Cardiac septum (tissue), 1 donor: ENCODE data around the gene DAZAP2. TPM values are rescaled to one million over a fixed set of nuclear protein-coding genes. Genes with fewer than 3 reads are reported as not detected.
"Not testable (repeated sequence)": the region's sequence is repeated elsewhere in the genome, so short reads cannot be mapped to it uniquely, and the experiment has no call there.

Experiments used
- DNase-seq: peaks from one replicate; pipeline ENCODE4 v3.0.0-alpha.2; 2020; ENCODE audit warnings: low spot score
- intact Hi-C: fragments of 100-400 bp; cut with DNase I; formaldehyde crosslinking; loops from one replicate; pipeline ENCODE4 v1.14.0; 2022
- total RNA-seq: library from RNA; stranded (reverse); fragmentation: NEBNext Ultra II Directional; extraction: Animal tissue kit (Norgen Biotek cat#: 25700); gene quantifications from one replicate; pipeline ENCODE4 v1.2.1, GENCODE V29; 2021
- donor health status: DM: no; HTN: no; CAD: no.

The DAZAP2 gene
- total RNA-seq, 1 donor from 2014 or later = 169 TPM

- no peak for DNase-seq
- intact Hi-C loops = no loop called here
Measured at GRCh38 chr12:51242876-51243275, 4.2 kb downstream of the DAZAP2 start.

GRCh38 chr12:51244269-51244668, 5.6 kb downstream of the DAZAP2 start:
- no peak for DNase-seq
- intact Hi-C loops = no loop called here

- DNase-seq = no peak
- intact Hi-C loops = no loop called here
Measured at GRCh38 chr12:51245476-51246253, 7.0 kb downstream of the DAZAP2 start.

GRCh38 chr12:51246254-51246853, 7.7 kb downstream of the DAZAP2 start:
- intact Hi-C loops = no loop called here
- DNase-seq = no peak

- no peak for DNase-seq
- intact Hi-C loops = no loop called here
Measured at GRCh38 chr12:51247523-51248206, 9.0 kb downstream of the DAZAP2 start.

- intact Hi-C loops = no loop called here
Measured at GRCh38 chr12:51253276-51253675, 14.7 kb downstream of the DAZAP2 start.

GRCh38 chr12:51254536-51254935, 15.9 kb downstream of the DAZAP2 start:
- no peak for DNase-seq
- intact Hi-C loops = no loop called here

More at GRCh38 chr12:51253276-51253675, 14.7 kb downstream of the DAZAP2 start:
- no peak for DNase-seq

GRCh38 chr12:51259600-51259999, 21.0 kb downstream of the DAZAP2 start:
- intact Hi-C loops, DNase-seq: not testable (repeated sequence)

GRCh38 chr12:51262758-51263177, 24.1 kb downstream of the DAZAP2 start:
- intact Hi-C loops = no loop called here
- DNase-seq = no peak

GRCh38 chr12:51263341-51263740, 24.7 kb downstream of the DAZAP2 start:
- intact Hi-C loops = no loop called here
- DNase-seq = no peak

- intact Hi-C loops = no loop called here
- DNase-seq = no peak
Measured at GRCh38 chr12:51264297-51264696, 25.7 kb downstream of the DAZAP2 start.

- intact Hi-C loops = loop anchor here (5.0 kb wide), 1 partner anchor 77 kb away; no protein-coding TSS in a partner anchor
- DNase-seq = no peak
Measured at GRCh38 chr12:51265024-51265423, 26.4 kb downstream of the DAZAP2 start.

GRCh38 chr12:51269174-51270066, 30.8 kb downstream of the DAZAP2 start:
- intact Hi-C loops = loop anchor here (5.0 kb wide), 1 partner anchor 73 kb away; no protein-coding TSS in a partner anchor
- DNase-seq = peak; percentile 78

GRCh38 chr12:51270067-51270950, 31.7 kb downstream of the DAZAP2 start, which contains the start of gene SMAGP:
Gene SMAGP, minus strand, starts transcription at chr12:51270415. Its CDS starts 1,137 bp downstream, at chr12:51269278.
- peak; percentile 81 for DNase-seq
- intact Hi-C loops = no loop called here

- intact Hi-C loops = no loop called here
Measured at GRCh38 chr12:51270951-51271518, 32.4 kb downstream of the DAZAP2 start.

GRCh38 chr12:51272810-51273209, 34.2 kb downstream of the DAZAP2 start:
- DNase-seq, intact Hi-C loops: not testable (repeated sequence)

More at GRCh38 chr12:51270951-51271518, 32.4 kb downstream of the DAZAP2 start:
- no peak for DNase-seq

GRCh38 chr12:51275088-51275487, 36.5 kb downstream of the DAZAP2 start:
- intact Hi-C loops = no loop called here
- DNase-seq = no peak
